HepG2 (cell line): Measurements from ENCODE around the gene PDIA5.

Source experiments
- CHD4 ChIP-seq: fragments of 200-600 bp; sonication (generic); IDR thresholded peaks from 2 replicates; pipeline ENCODE4 v1.7.0; 2017; ENCODE audit warnings: mild to moderate bottlenecking, low read length, borderline replicate concordance
- CREB1 ChIP-seq, 2 experiments: fragments of 450-650 bp in 1 of 2; IDR thresholded peaks; 2 replicates each; pipeline ENCODE4 v1.6.1; 2016 to 2017; ENCODE audit warnings: control low read depth in 1 of 2, mild to moderate bottlenecking in 1 of 2, missing compliant biosample characterization in 1 of 2, missing genetic modification characterization in 1 of 2
- CTCF ChIP-seq: sonication (generic); formaldehyde crosslinking; IDR thresholded peaks from 2 replicates; pipeline ENCODE4 v1.5.0; 2020; ENCODE audit warnings: mild to moderate bottlenecking, missing genetic modification reagents, moderate library complexity
- E2F5 ChIP-seq: sonication (generic); formaldehyde crosslinking; conservative IDR thresholded peaks from 2 replicates; pipeline ENCODE4 v1.4.0; 2020; ENCODE audit warnings: missing genetic modification reagents
- FOXP1 ChIP-seq, 2 experiments: fragments of 450-650 bp in 1 of 2; IDR thresholded peaks; 2 replicates each; pipeline ENCODE4 v1.6.1; 2017 to 2018; ENCODE audit warnings: antibody characterized with exemption in 1 of 2
- HNF4A ChIP-seq: sonication (generic); formaldehyde crosslinking; IDR thresholded peaks from 2 replicates; pipeline ENCODE4 v1.4.0; 2020; ENCODE audit warnings: missing genetic modification reagents
- JUND ChIP-seq: sonication (generic); formaldehyde crosslinking; IDR thresholded peaks from 2 replicates; pipeline ENCODE4 v1.8.0; 2022; ENCODE audit warnings: mild to moderate bottlenecking, missing genetic modification reagents
- KAT2B ChIP-seq: fragments of 150-350 bp; IDR thresholded peaks from 2 replicates; pipeline ENCODE4 v1.6.1; 2014; ENCODE audit warnings: low read depth, low read length, borderline replicate concordance
- ZBTB26 ChIP-seq: IDR thresholded peaks from 2 replicates; pipeline ENCODE4 v1.6.1; 2016; ENCODE audit warnings: missing compliant biosample characterization, missing genetic modification reagents, borderline replicate concordance
- ZBTB7A ChIP-seq: sonication (generic); formaldehyde crosslinking; IDR thresholded peaks from 2 replicates; pipeline ENCODE4 v1.8.0; 2022; ENCODE audit warnings: mild to moderate bottlenecking, missing genetic modification reagents
- ZNF546 ChIP-seq: sonication (generic); formaldehyde crosslinking; conservative IDR thresholded peaks from 2 replicates; pipeline ENCODE4 v1.8.1; 2023; ENCODE audit warnings: mild to moderate bottlenecking, missing genetic modification reagents
- ZNF609 ChIP-seq: sonication (generic); formaldehyde crosslinking; IDR thresholded peaks from 2 replicates; pipeline ENCODE4 v1.4.0; 2020; ENCODE audit warnings: mild to moderate bottlenecking, missing genetic modification reagents, borderline replicate concordance
- TF ChIP-seq, protein P1 (sequence below): sonication (generic); formaldehyde crosslinking; IDR thresholded peaks from 2 replicates; pipeline ENCODE4 v1.4.0; 2020; ENCODE audit warnings: missing genetic modification reagents, mild to moderate bottlenecking, borderline replicate concordance

GRCh38 chr3:123042413-123042812, 24.4 kb upstream of the PDIA5 start:
- TF ChIP-seq JUND (no peak), CREB1 (IDR thresholded peaks at IDR 0.05) (no peak), CREB1 (CRISPR knock-in tag; IDR thresholded peaks at IDR 0.05) (no peak), ZNF609 (CRISPR knock-in tag) (no peak), E2F5 (CRISPR knock-in tag) (no peak), ZBTB7A (CRISPR knock-in tag) (no peak), CHD4 (no peak), ZNF546 (CRISPR knock-in tag) (no peak), FOXP1 (IDR thresholded peaks at IDR 0.05) (no peak), FOXP1 (CRISPR knock-in tag; IDR thresholded peaks at IDR 0.05) (no peak), HNF4A (no peak), CTCF (CRISPR knock-in tag) (no peak), ZBTB26 (CRISPR knock-in tag) (no peak), KAT2B (no peak)
- TF ChIP-seq, protein P1, sequence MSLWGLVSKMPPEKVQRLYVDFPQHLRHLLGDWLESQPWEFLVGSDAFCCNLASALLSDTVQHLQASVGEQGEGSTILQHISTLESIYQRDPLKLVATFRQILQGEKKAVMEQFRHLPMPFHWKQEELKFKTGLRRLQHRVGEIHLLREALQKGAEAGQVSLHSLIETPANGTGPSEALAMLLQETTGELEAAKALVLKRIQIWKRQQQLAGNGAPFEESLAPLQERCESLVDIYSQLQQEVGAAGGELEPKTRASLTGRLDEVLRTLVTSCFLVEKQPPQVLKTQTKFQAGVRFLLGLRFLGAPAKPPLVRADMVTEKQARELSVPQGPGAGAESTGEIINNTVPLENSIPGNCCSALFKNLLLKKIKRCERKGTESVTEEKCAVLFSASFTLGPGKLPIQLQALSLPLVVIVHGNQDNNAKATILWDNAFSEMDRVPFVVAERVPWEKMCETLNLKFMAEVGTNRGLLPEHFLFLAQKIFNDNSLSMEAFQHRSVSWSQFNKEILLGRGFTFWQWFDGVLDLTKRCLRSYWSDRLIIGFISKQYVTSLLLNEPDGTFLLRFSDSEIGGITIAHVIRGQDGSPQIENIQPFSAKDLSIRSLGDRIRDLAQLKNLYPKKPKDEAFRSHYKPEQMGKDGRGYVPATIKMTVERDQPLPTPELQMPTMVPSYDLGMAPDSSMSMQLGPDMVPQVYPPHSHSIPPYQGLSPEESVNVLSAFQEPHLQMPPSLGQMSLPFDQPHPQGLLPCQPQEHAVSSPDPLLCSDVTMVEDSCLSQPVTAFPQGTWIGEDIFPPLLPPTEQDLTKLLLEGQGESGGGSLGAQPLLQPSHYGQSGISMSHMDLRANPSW (CRISPR knock-in tag) = no peak
